ENCODE measurements around the gene CEP41.

GRCh38 chr7:130489140-130489983, 48.5 kb upstream of the CEP41 start:
- no peak for TF ChIP-seq CTCF (IDR thresholded peaks at IDR 0.05 in 4 of 5, conservative IDR thresholded peaks at IDR 0.05 in 1 of 5)
- no peak for TF ChIP-seq POLR2A (IDR thresholded peaks at IDR 0.05)

Data from gastrocnemius medialis (tissue), 4 donors.